Trophoblast cell (in vitro differentiated cells and primary cell): Measurements from ENCODE around the gene MORN3.
A peak's percentile ranks its signal among the peaks of the same experiment; 100 is the strongest.

Source experiments
- DNase-seq, 2 donors: peaks; one replicate each; pipeline ENCODE4 v3.0.0-alpha.2; 2016
- H2AFZ ChIP-seq: 2 replicates; pipeline ENCODE4 v1.6.1; 2013; ENCODE audit warnings: low read length, moderate library complexity, mild to moderate bottlenecking; ENCODE audit not compliant: insufficient read depth, poor library complexity
- H2AK5ac ChIP-seq: 2 replicates; pipeline ENCODE4 v1.6.1; 2013; ENCODE audit warnings: mild to moderate bottlenecking, low read length
- H2BK120ac ChIP-seq: 2 replicates; pipeline ENCODE4 v1.6.1; 2013; ENCODE audit warnings: low read length, mild to moderate bottlenecking, moderate library complexity; ENCODE audit not compliant: insufficient read depth, poor library complexity
- H2BK12ac ChIP-seq: 2 replicates; pipeline ENCODE4 v1.6.1; 2013; ENCODE audit warnings: mild to moderate bottlenecking, low read length, moderate library complexity
- H2BK5ac ChIP-seq: 2 replicates; pipeline ENCODE4 v1.6.1; 2013; ENCODE audit warnings: low read length, low read depth, moderate library complexity, mild to moderate bottlenecking; ENCODE audit not compliant: poor library complexity
- H3K14ac ChIP-seq: 2 replicates; pipeline ENCODE4 v1.6.1; 2013; ENCODE audit warnings: mild to moderate bottlenecking, low read length
- H3K18ac ChIP-seq: 2 replicates; pipeline ENCODE4 v1.6.1; 2013; ENCODE audit warnings: mild to moderate bottlenecking, low read length
- H3K23ac ChIP-seq: 2 replicates; pipeline ENCODE4 v1.6.1; 2013; ENCODE audit warnings: low read length
- H3K27ac ChIP-seq: 2 replicates; pipeline ENCODE4 v1.5.1; 2013; ENCODE audit warnings: low read depth, mild to moderate bottlenecking, inconsistent platforms, low read length, moderate library complexity
- H3K27me3 ChIP-seq: 2 replicates; pipeline ENCODE4 v1.6.1; 2013; ENCODE audit warnings: inconsistent platforms, mild to moderate bottlenecking, low read length, moderate library complexity; ENCODE audit not compliant: insufficient read depth
- H3K36me3 ChIP-seq, 2 experiments: 1 replicate in 1 of 2; 2 replicates in 1 of 2; pipeline ENCODE4 v1.6.1; 2013; ENCODE audit warnings: low read length in 2 of 2, mild to moderate bottlenecking in 2 of 2, moderate library complexity in 1 of 2; ENCODE audit not compliant: insufficient read depth in 2 of 2, control insufficient read depth in 1 of 2
- H3K4ac ChIP-seq: 2 replicates; pipeline ENCODE4 v1.6.1; 2013; ENCODE audit warnings: low read depth, mild to moderate bottlenecking, low read length, moderate library complexity
- H3K4me1 ChIP-seq, 2 experiments: 1 replicate in 1 of 2; 2 replicates in 1 of 2; pipeline ENCODE4 v1.6.1; 2013; ENCODE audit warnings: low read length in 2 of 2, mild to moderate bottlenecking in 2 of 2, moderate library complexity in 1 of 2; ENCODE audit not compliant: insufficient read depth in 2 of 2, control insufficient read depth in 1 of 2
- H3K4me2 ChIP-seq: 2 replicates; pipeline ENCODE4 v1.6.1; 2013; ENCODE audit warnings: inconsistent platforms, mild to moderate bottlenecking, low read length, moderate library complexity
- H3K4me3 ChIP-seq: 2 replicates; pipeline ENCODE4 v1.5.1; 2013; ENCODE audit warnings: mild to moderate bottlenecking, low read depth, low read length, inconsistent platforms
- H3K79me1 ChIP-seq: one replicate; pipeline ENCODE4 v1.6.1; 2013; ENCODE audit warnings: low read length
- H3K79me2 ChIP-seq: 2 replicates; pipeline ENCODE4 v1.6.1; 2013; ENCODE audit warnings: low read length, mild to moderate bottlenecking; ENCODE audit not compliant: control insufficient read depth, insufficient read depth, poor library complexity
- H3K9ac ChIP-seq: 2 replicates; pipeline ENCODE4 v1.6.1; 2013; ENCODE audit warnings: mild to moderate bottlenecking, low read length
- H3K9me3 ChIP-seq: 2 replicates; pipeline ENCODE4 v1.6.1; 2013; ENCODE audit warnings: low read depth, mild to moderate bottlenecking, control low read depth, inconsistent platforms, low read length; ENCODE audit not compliant: insufficient read depth
- H4K12ac ChIP-seq: 2 replicates; pipeline ENCODE4 v1.6.1; 2013; ENCODE audit warnings: low read depth, mild to moderate bottlenecking, low read length, moderate library complexity
- H4K8ac ChIP-seq: 2 replicates; pipeline ENCODE4 v1.6.1; 2013; ENCODE audit warnings: low read depth, mild to moderate bottlenecking, low read length, moderate library complexity
- H4K91ac ChIP-seq: one replicate; pipeline ENCODE4 v1.6.1; 2013; ENCODE audit warnings: low read depth, mild to moderate bottlenecking, low read length, moderate library complexity
- WGBS: extraction: QIAGEN DNeasy Blood & Tissue Kit; methylation state at CpG from one replicate; pipeline ENCODE4 v1.1.7; 2013; ENCODE audit warnings: missing lambda C conversion rate; ENCODE audit not compliant: insufficient read length, insufficient coverage; ENCODE audit errors: extremely low coverage; 5-methylcytosine and 5-hydroxymethylcytosine counted together

Gene MORN3

DNA sequence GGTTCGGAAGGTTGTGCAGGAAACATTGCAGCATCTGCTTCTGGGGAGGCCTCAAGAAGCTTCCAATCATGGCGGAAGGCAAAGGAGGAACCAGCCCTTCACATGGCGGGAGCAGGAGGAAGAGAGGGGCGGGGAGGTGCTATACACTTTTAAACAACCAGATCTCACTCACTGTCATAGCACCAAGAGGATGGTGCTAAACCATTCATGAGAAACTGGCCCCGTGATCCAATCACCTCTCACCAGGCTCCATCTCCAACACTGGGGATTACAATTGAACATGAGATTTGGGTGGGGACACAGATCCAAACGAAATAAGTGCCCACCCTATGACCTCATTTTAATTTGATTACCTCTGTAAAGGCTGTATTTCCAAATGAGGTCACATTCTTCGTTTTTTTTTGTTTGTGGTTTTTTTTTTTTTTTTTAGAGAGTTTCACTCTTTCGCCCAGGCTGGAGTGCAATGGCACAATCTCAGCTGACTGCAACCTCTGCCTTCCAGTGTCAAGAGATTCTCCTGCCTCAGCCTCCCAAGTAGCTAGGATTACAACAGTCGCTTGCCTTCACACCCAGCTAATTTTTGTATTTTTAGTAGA lies 54.5 kb downstream of the MORN3 start:
- Histone ChIP-seq H4K12ac (no peak overlapping the region), H3K9me3 (no peaks in the 10 kb centered on the region), H3K36me3 (no peaks in the 10 kb centered on the region), H3K23ac (no peak overlapping the region), H4K91ac (no peak overlapping the region), H3K18ac (no peak overlapping the region), H4K8ac (no peak overlapping the region), H3K27ac (no peak overlapping the region), H2BK12ac (no peak overlapping the region), H2BK120ac (no peak overlapping the region), H3K79me1 (no peaks in the 10 kb centered on the region), H3K27me3 (no peaks in the 10 kb centered on the region), H3K9ac (no peak overlapping the region), H3K14ac (no peak overlapping the region), H3K4me3 (no peak overlapping the region), H2AK5ac (no peak overlapping the region), H3K4me1 (no peaks in the 10 kb centered on the region), H3K4me2 (no peak overlapping the region), H3K4ac (no peak overlapping the region), H2BK5ac (no peak overlapping the region), H3K79me2 (no peaks in the 10 kb centered on the region), H2AFZ (no peak overlapping the region)
- no CpG with 5 or more reads among the region's 9 CpGs for WGBS
- DNase-seq: no peak

DNA sequence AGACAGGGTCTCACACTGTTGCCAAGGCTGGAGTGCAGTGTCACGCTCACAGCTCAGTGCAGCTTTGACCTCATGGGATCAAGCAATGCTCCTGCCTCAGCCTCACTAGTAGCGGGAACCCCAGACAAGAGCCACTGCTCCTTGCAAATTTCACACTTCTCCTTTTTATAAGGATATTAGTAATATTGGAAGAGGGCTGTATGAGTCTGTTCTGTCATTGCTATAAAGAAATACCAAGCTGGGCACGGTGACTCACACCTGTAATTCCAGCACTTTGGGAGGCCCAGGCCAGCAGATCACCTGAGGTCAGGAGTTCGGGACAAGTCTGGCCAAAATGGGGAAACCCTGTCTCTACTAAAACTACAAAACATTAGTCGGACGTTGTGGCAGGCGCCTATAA lies 56.0 kb downstream of the MORN3 start:
- DNase-seq: peak in 1 of 2 donors; percentile 13
- Histone ChIP-seq H3K79me1 (no peaks in the 10 kb centered on the region), H2AFZ (no peak overlapping the region), H4K91ac (no peak overlapping the region), H2BK120ac (no peak overlapping the region), H3K9ac (no peak overlapping the region), H3K4me2 (no peak overlapping the region), H3K23ac (no peak overlapping the region), H2AK5ac (no peak overlapping the region), H3K4me3 (no peak overlapping the region), H4K12ac (no peak overlapping the region), H2BK5ac (no peak overlapping the region), H3K14ac (no peak overlapping the region), H2BK12ac (no peak overlapping the region), H3K27ac (no peak overlapping the region), H3K36me3 (no peaks in the 10 kb centered on the region), H3K79me2 (no peaks in the 10 kb centered on the region), H3K18ac (no peak overlapping the region), H3K4ac (no peak overlapping the region), H3K27me3 (no peaks in the 10 kb centered on the region), H4K8ac (no peak overlapping the region), H3K9me3 (no peaks in the 10 kb centered on the region), H3K4me1 (no peaks in the 10 kb centered on the region)
- no CpG with 5 or more reads among the region's 7 CpGs for WGBS

- no peaks in the 10 kb centered on the region for H3K36me3 ChIP-seq
- no peak overlapping the region for H2BK120ac ChIP-seq
- H3K4me3 ChIP-seq: no peak overlapping the region
- no peak overlapping the region for H3K4ac ChIP-seq
- H2BK12ac ChIP-seq: no peak overlapping the region
- H2AFZ ChIP-seq: no peak overlapping the region
- H3K18ac ChIP-seq: no peak overlapping the region
- H4K12ac ChIP-seq: no peak overlapping the region
- no peaks in the 10 kb centered on the region for H3K27me3 ChIP-seq
- WGBS: no CpG with 5 or more reads among the region's 2 CpGs
- H4K8ac ChIP-seq: no peak overlapping the region
- no peaks in the 10 kb centered on the region for H3K9me3 ChIP-seq
- no peak overlapping the region for H2AK5ac ChIP-seq
- DNase-seq: no peak
- no peaks in the 10 kb centered on the region for H3K79me1 ChIP-seq
- no peak overlapping the region for H3K23ac ChIP-seq
- no peak overlapping the region for H4K91ac ChIP-seq
- H3K14ac ChIP-seq: no peak overlapping the region
- no peak overlapping the region for H2BK5ac ChIP-seq
- H3K9ac ChIP-seq: no peak overlapping the region
- no peaks in the 10 kb centered on the region for H3K4me1 ChIP-seq
- H3K27ac ChIP-seq: no peak overlapping the region
- no peaks in the 10 kb centered on the region for H3K79me2 ChIP-seq
- no peak overlapping the region for H3K4me2 ChIP-seq
Measured at GRCh38 chr12:121611306-121611705, 58.1 kb downstream of the MORN3 start.

GRCh38 chr12:121610239-121611149 lies 59.0 kb downstream of the MORN3 start:
- Histone ChIP-seq H3K36me3 (no peaks in the 10 kb centered on the region), H4K8ac (no peak overlapping the region), H2AFZ (no peak overlapping the region), H4K12ac (no peak overlapping the region), H2BK5ac (no peak overlapping the region), H3K4me2 (no peak overlapping the region), H3K4me1 (no peaks in the 10 kb centered on the region), H3K79me2 (no peaks in the 10 kb centered on the region), H3K18ac (no peak overlapping the region), H3K9me3 (no peaks in the 10 kb centered on the region), H3K79me1 (no peaks in the 10 kb centered on the region), H3K9ac (no peak overlapping the region), H3K27me3 (no peaks in the 10 kb centered on the region), H3K4ac (no peak overlapping the region), H2BK12ac (no peak overlapping the region), H3K14ac (no peak overlapping the region), H2BK120ac (no peak overlapping the region), H3K23ac (no peak overlapping the region), H3K27ac (no peak overlapping the region), H2AK5ac (no peak overlapping the region), H4K91ac (no peak overlapping the region), H3K4me3 (no peak overlapping the region)
- DNase-seq: no peak
- no CpG with 5 or more reads among the region's 11 CpGs for WGBS
